Immature natural killer cell (primary cell): ENCODE measurements around the gene GGTA1. TPM values are rescaled to one million over a fixed set of nuclear protein-coding genes. Genes with fewer than 3 reads are reported as not detected.
"Not testable (repeated sequence)": the region's sequence is repeated elsewhere in the genome, so short reads cannot be mapped to it uniquely, and the experiment has no call there.

Experiments
- DNase-seq, 3 donors: peaks; one replicate each; pipeline ENCODE4 v3.0.0; 2022; ENCODE audit warnings: mixed read lengths in 1 of 3
- H3K27ac Mint-ChIP-seq, 6 donors: one replicate each; pipeline ENCODE4 v1.8.0; 2020; ENCODE audit warnings: mixed read lengths in 6 of 6, mild to moderate bottlenecking in 5 of 6, inconsistent platforms in 4 of 6, moderate library complexity in 3 of 6
- H3K27me3 Mint-ChIP-seq, 3 donors: one replicate each; pipeline ENCODE4 v1.8.0; 2020 to 2021; ENCODE audit warnings: low read depth in 3 of 3, mild to moderate bottlenecking in 3 of 3, mixed read lengths in 3 of 3, moderate library complexity in 3 of 3, inconsistent platforms in 1 of 3
- H3K36me3 Mint-ChIP-seq, 3 donors: one replicate each; pipeline ENCODE4 v1.8.0; 2020; ENCODE audit warnings: mixed read lengths in 3 of 3, inconsistent platforms in 2 of 3, mild to moderate bottlenecking in 2 of 3
- H3K4me1 Mint-ChIP-seq, 2 donors: one replicate each; pipeline ENCODE4 v1.8.0; 2020; ENCODE audit warnings: inconsistent platforms in 2 of 2, mild to moderate bottlenecking in 2 of 2, mixed read lengths in 2 of 2, moderate library complexity in 1 of 2
- H3K4me3 Mint-ChIP-seq, 5 donors: one replicate each; pipeline ENCODE4 v1.8.0; 2020; ENCODE audit warnings: mild to moderate bottlenecking in 5 of 5, mixed read lengths in 5 of 5, inconsistent platforms in 3 of 5, moderate library complexity in 3 of 5
- H3K9me3 Mint-ChIP-seq, 6 donors: one replicate each; pipeline ENCODE4 v1.8.0; 2020; ENCODE audit warnings: mild to moderate bottlenecking in 6 of 6, mixed read lengths in 6 of 6, inconsistent platforms in 4 of 6, moderate library complexity in 3 of 6
- polyA plus RNA-seq, 3 donors: library from polyadenylated mRNA; unstranded; fragments of 300-500 nt; fragmentation: Illumina TruSeq; gene quantifications; one replicate each; pipeline ENCODE4 v1.2.3, GENCODE V29; 2021

The GGTA1 gene
- polyA plus RNA-seq, 3 donors from 2014 or later: 0.26 to 1.3 TPM; not detected in 1

DNA sequence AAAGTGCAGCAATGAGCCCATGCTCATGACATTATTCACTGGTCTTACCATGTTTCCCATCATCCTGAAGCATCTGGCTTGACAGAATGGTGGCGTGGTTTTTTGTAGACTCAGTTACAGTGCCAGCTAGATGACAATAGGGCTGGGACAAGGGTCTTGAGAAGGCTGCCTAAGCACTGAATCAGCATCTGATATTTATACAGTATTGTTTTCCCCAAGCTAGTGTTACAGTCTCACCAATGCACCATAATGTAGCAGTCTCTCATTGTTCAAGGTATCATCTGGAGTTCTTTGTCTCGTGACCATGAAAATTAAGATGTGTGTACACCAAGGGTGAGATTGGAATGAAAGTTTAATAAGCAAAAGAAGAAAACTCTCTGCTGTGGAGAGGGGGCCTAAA, 19.0 kb upstream of the GGTA1 start:
- Mint-ChIP-seq H3K27ac (no peak overlapping the region), H3K4me3 (no peak overlapping the region), H3K4me1 (no peaks in the 10 kb centered on the region), H3K36me3 (no peaks in the 10 kb centered on the region), H3K27me3 (peaks cover 0 to 10% (median 3%) of the 10 kb centered on the region in 3 donors), H3K9me3 (no peaks in the 10 kb centered on the region)
- no peak for DNase-seq

GRCh38 chr9:121513166-121513565, 13.5 kb upstream of the GGTA1 start:
- not testable (repeated sequence) for H3K9me3 Mint-ChIP-seq, H3K36me3 Mint-ChIP-seq, H3K4me3 Mint-ChIP-seq, H3K27ac Mint-ChIP-seq, DNase-seq, H3K4me1 Mint-ChIP-seq
- H3K27me3 Mint-ChIP-seq: peaks cover 0 to 11% (median 1%) of the 10 kb centered on the region in 3 donors

DNA sequence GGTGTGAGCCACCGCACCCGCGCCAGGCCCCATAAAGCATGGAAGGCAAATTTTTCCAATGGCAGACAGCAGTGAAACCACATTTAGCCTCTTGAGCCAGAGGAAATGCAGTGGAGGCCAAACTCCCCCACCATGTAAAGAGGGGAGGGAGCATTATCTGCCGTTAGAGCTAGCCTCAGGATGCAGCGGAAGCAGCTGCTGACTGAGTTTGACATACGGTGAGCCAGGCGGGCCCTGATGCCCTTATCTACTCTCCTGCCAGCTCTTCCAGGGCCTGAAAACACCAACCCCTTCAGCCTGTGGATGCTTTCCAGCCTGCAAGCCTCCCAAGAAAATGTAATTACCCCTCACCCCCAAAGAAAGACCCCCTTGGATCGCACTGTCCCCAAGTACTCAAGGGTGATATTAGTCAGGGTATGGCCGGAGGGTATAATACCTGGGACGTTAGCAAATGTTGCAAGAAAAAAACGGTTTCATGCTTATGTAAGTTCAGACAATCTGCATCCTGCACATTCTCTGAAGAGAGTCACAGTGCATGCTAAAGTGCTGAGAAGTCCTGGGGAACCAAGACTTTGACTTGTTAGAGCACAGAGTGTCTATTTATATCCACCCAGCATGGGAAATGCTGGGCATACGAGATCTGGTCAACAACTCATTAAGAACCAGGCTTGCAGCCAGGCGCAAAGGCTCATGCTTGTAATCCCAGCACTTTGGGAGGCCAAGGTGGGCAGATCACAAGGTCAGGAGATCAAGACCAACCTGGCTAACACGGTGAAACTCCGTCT, 11.3 kb upstream of the GGTA1 start:
- no peaks in the 10 kb centered on the region for H3K36me3 Mint-ChIP-seq
- H3K27ac Mint-ChIP-seq: no peak overlapping the region
- H3K4me3 Mint-ChIP-seq: no peak overlapping the region
- H3K4me1 Mint-ChIP-seq: no peaks in the 10 kb centered on the region
- H3K27me3 Mint-ChIP-seq: peaks cover 2 to 13% (median 3%) of the 10 kb centered on the region in 3 donors
- no peak for DNase-seq
- no peaks in the 10 kb centered on the region for H3K9me3 Mint-ChIP-seq

DNA sequence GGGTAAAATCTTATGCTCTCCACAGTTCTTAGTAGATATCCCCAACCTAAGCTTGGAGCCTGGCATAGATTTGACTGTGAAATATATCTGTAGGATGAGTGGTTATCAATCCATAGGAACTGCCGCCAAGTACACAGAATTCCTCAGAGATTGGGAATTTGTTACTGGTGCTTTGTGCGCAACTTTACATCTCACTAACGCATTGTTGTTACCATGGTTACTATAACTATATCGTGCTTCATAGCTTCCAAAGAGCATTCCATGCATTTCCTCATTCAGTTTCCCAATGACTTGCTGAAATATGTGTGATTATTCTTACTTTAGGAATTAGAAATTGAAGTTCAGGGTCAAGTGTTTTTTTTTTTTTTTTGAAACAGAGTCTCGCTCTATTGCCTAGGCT, 9.5 kb upstream of the GGTA1 start:
- Mint-ChIP-seq H3K27ac (no peak overlapping the region), H3K27me3 (peaks cover 2 to 13% (median 3%) of the 10 kb centered on the region in 3 donors), H3K36me3 (no peaks in the 10 kb centered on the region), H3K4me3 (no peak overlapping the region), H3K9me3 (no peaks in the 10 kb centered on the region), H3K4me1 (no peaks in the 10 kb centered on the region)
- no peak for DNase-seq

- H3K27me3 Mint-ChIP-seq: peaks cover 3 to 11% (median 3%) of the 10 kb centered on the region in 3 donors
- H3K36me3 Mint-ChIP-seq: no peaks in the 10 kb centered on the region
- no peak overlapping the region for H3K4me3 Mint-ChIP-seq
- H3K9me3 Mint-ChIP-seq: no peaks in the 10 kb centered on the region
- H3K4me1 Mint-ChIP-seq: no peaks in the 10 kb centered on the region
- DNase-seq: no peak
- H3K27ac Mint-ChIP-seq: no peak overlapping the region
Observed at GRCh38 chr9:121508415-121508814, 8.8 kb upstream of the GGTA1 start.

- no peaks in the 10 kb centered on the region for H3K4me1 Mint-ChIP-seq
- no peak for DNase-seq
- H3K27me3 Mint-ChIP-seq: peaks cover 8 to 10% (median 8%) of the 10 kb centered on the region in 3 donors
- no peak overlapping the region for H3K4me3 Mint-ChIP-seq
- H3K9me3 Mint-ChIP-seq: no peaks in the 10 kb centered on the region
- no peak overlapping the region for H3K27ac Mint-ChIP-seq
- no peaks in the 10 kb centered on the region for H3K36me3 Mint-ChIP-seq
Observed at GRCh38 chr9:121505903-121506735, 6.5 kb upstream of the GGTA1 start.

- H3K36me3 Mint-ChIP-seq: no peaks in the 10 kb centered on the region
- no peaks in the 10 kb centered on the region for H3K9me3 Mint-ChIP-seq
- H3K27me3 Mint-ChIP-seq: peaks cover 11 to 23% (median 16%) of the 10 kb centered on the region in 3 donors
- DNase-seq: no peak
- H3K27ac Mint-ChIP-seq: no peak overlapping the region
- H3K4me3 Mint-ChIP-seq: no peak overlapping the region
- H3K4me1 Mint-ChIP-seq: peaks cover 8 to 13% of the 10 kb centered on the region in 2 donors
Observed at GRCh38 chr9:121503444-121503843, 3.8 kb upstream of the GGTA1 start.

- peaks cover 16 to 18% of the 10 kb centered on the region in 2 donors for H3K4me1 Mint-ChIP-seq
- H3K4me3 Mint-ChIP-seq: peak overlapping the region in 4 of 5 donors; percentile 33 to 67 (median 50)
- H3K27me3 Mint-ChIP-seq: peaks cover 11 to 35% (median 18%) of the 10 kb centered on the region in 3 donors
- DNase-seq: no peak
- no peaks in the 10 kb centered on the region for H3K36me3 Mint-ChIP-seq
- peaks cover 0 to 6% (median 0%) of the 10 kb centered on the region in 6 donors for H3K9me3 Mint-ChIP-seq
- no peak overlapping the region for H3K27ac Mint-ChIP-seq
Observed at GRCh38 chr9:121500165-121500478, 478 bp upstream of the GGTA1 start.

DNA sequence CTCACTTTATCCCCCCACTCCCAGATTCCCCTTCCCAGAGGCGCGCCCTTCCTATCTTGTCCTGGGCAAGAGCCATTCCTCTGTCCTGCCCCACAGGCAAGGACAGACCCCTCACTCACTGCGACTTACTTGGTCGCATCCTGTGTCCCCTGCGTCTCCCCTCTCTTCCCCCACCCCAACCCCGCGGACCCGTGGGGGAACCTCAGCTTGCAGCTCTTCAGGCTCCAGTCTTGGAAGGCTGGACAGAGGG, 542 bp downstream of the GGTA1 start:
- DNase-seq: no peak
- Mint-ChIP-seq H3K9me3 (peaks cover 0 to 6% (median 0%) of the 10 kb centered on the region in 6 donors), H3K4me3 (peak overlapping the region; percentile 29 to 70 (median 47)), H3K27ac (no peak overlapping the region), H3K36me3 (no peaks in the 10 kb centered on the region), H3K27me3 (peaks cover 15 to 35% (median 18%) of the 10 kb centered on the region in 3 donors), H3K4me1 (peaks cover 16 to 18% of the 10 kb centered on the region in 2 donors)

DNA sequence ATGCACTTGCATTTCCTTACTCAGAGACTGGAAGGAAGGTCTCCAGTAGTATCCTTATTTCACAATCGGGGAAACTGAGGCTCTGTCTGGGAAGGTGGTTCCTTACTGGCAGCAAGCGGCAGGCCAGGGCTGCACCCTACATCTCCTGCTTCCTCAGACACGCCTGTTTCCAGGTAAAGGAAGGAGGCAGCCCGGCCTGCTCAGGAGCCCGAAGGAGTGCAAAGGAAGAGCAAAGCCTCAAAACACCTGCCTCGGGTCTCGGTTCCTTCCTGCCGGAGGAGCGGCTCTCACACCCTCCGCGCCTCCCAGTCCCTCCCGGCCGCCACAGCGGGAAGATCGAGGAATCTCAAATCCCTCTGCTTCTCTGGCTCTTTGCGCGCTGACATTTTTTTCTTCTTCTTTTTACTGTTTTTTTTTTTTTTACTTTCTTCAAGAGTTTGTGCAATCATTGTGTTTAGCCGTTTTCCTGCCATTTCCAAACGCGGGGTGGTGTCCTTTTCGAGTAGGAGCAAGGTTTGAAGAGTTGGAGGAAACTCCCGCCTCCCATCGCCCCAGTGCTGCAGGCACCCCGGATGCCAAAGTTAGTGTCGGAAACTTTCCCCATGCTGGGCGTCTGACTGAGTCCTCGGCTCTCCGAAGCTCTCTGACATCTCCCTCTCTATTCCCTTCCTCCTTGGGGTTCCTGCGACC, 1.0 kb downstream of the GGTA1 start:
- peaks cover 14 to 35% (median 18%) of the 10 kb centered on the region in 3 donors for H3K27me3 Mint-ChIP-seq

GRCh38 chr9:121498150-121498486, 1.5 kb downstream of the GGTA1 start:
- Mint-ChIP-seq H3K27me3 (peaks cover 14 to 32% (median 18%) of the 10 kb centered on the region in 3 donors), H3K36me3 (no peaks in the 10 kb centered on the region), H3K4me3 (peak overlapping the region; percentile 39 to 73 (median 57)), H3K27ac (no peak overlapping the region), H3K4me1 (peaks cover 16 to 18% of the 10 kb centered on the region in 2 donors), H3K9me3 (peaks cover 0 to 6% (median 0%) of the 10 kb centered on the region in 6 donors)
- DNase-seq: peak; percentile 3 to 18 (median 15)

More for the DNA sequence above, 1.0 kb downstream of the GGTA1 start:
- no peaks in the 10 kb centered on the region for H3K36me3 Mint-ChIP-seq
- H3K27ac Mint-ChIP-seq: no peak overlapping the region
- H3K9me3 Mint-ChIP-seq: peaks cover 0 to 6% (median 0%) of the 10 kb centered on the region in 6 donors
- DNase-seq: no peak
- H3K4me1 Mint-ChIP-seq: peaks cover 16 to 18% of the 10 kb centered on the region in 2 donors
- H3K4me3 Mint-ChIP-seq: peak overlapping the region; percentile 39 to 73 (median 58)

DNA sequence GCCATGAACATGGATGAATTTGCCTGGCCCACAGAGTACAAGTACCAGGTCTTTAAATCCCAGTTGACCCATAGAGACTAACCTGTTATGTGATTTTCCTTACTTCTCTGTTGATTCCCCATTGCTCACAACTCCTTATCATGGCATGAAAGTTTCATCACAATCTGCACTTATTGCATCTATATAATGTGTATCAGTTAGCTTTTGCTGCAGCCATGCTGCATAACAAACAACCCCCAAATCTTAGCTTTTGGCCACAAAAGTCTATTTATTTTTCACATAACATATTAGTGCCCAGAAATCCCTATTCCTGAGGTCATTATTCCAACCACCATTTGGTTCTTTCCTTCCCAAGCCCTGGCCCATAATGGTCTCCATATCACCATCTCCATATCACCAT, 3.7 kb downstream of the GGTA1 start:
- peaks cover 16 to 18% of the 10 kb centered on the region in 2 donors for H3K4me1 Mint-ChIP-seq
- H3K36me3 Mint-ChIP-seq: no peaks in the 10 kb centered on the region
- peaks cover 9 to 29% (median 12%) of the 10 kb centered on the region in 3 donors for H3K27me3 Mint-ChIP-seq
- peaks cover 0 to 6% (median 0%) of the 10 kb centered on the region in 6 donors for H3K9me3 Mint-ChIP-seq
- no peak for DNase-seq
- no peak overlapping the region for H3K27ac Mint-ChIP-seq
- H3K4me3 Mint-ChIP-seq: no peak overlapping the region

GRCh38 chr9:121494192-121494591, 5.5 kb downstream of the GGTA1 start:
- peaks cover 11 to 15% of the 10 kb centered on the region in 2 donors for H3K4me1 Mint-ChIP-seq
- no peak for DNase-seq
- no peaks in the 10 kb centered on the region for H3K36me3 Mint-ChIP-seq
- no peak overlapping the region for H3K4me3 Mint-ChIP-seq
- peaks cover 9 to 21% (median 10%) of the 10 kb centered on the region in 3 donors for H3K27me3 Mint-ChIP-seq
- no peak overlapping the region for H3K27ac Mint-ChIP-seq
- H3K9me3 Mint-ChIP-seq: peaks cover 0 to 6% (median 0%) of the 10 kb centered on the region in 6 donors

DNA sequence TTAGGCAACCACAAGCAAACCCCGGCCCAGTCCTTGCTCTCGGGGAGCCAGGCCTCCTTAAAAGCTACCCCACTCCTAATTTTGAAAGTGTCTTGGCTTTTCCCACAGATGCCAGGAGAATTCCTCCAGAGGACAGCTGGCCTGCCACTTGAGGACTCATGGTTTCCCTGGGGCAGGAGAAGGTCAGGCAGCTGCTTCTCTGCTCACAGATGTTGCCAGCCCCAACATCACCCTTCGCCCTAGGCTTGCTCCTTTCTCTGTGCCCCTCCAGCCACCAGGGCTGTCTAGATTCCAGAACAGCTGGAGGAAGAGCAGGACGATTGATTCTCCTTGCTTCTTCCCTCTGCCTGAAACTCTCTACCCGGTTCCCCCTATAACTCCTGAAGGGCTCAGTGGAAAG, 8.5 kb downstream of the GGTA1 start:
- peaks cover 0 to 4% (median 0%) of the 10 kb centered on the region in 6 donors for H3K9me3 Mint-ChIP-seq
- H3K36me3 Mint-ChIP-seq: no peaks in the 10 kb centered on the region
- DNase-seq: no peak
- no peak overlapping the region for H3K4me3 Mint-ChIP-seq
- H3K27ac Mint-ChIP-seq: no peak overlapping the region
- peaks cover 1 to 7% (median 3%) of the 10 kb centered on the region in 3 donors for H3K27me3 Mint-ChIP-seq
- no peaks in the 10 kb centered on the region for H3K4me1 Mint-ChIP-seq
